Prostate gland (tissue), 2 donors: Measurements from ENCODE around the gene RTN1.

Experiments
- CTCF ChIP-seq, 4 experiments: fragments of 200-600 bp in 2 of 4; fragments of 450-650 bp in 2 of 4; sonication (generic) in 2 of 4; IDR thresholded peaks; 1 replicate in 3 of 4; 2 replicates in 1 of 4; pipeline ENCODE4 v1.5.1; 2016 to 2019; ENCODE audit warnings: antibody characterized with exemption in 4 of 4, mild to moderate bottlenecking in 2 of 4, moderate library complexity in 2 of 4
- POLR2A ChIP-seq: fragments of 450-650 bp; IDR thresholded peaks from one replicate; pipeline ENCODE4 v1.6.1; 2016; ENCODE audit warnings: antibody characterized with exemption, mild to moderate bottlenecking

DNA sequence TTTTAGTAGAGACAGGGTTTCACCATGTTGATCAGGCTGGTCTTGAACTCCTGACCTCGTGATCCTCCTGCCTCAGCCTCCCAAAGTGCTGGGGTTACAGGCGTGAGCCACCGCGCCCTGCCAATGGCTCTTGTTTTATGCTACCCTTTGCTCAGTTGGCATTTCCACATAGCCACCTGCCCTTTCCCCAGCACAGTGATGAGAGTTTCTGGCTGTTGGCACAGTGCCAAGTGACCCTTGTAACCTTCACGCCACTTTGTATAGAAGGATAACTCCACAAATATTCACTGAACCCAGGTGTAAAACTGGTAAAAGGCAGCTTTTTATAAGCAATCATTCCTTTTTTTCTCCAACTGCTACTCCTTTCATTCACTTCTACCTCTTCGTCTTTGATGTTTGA lies 275.5 kb downstream of the RTN1 start:
- TF ChIP-seq CTCF (IDR thresholded peaks at IDR 0.05): no peak
- no peak for TF ChIP-seq POLR2A
